HCT116 (cell line): ENCODE measurements around the gene KRTAP16-1. TPM values are rescaled to one million over a fixed set of nuclear protein-coding genes. Genes with fewer than 3 reads are reported as not detected.

Experiments used
- ATAC-seq: fragments of 200-7000 bp; cut with Tn5 transposase; 2 replicates; pipeline ENCODE4 v1.9.1; 2020; ENCODE audit warnings: mild to moderate bottlenecking, moderate library complexity
- BruUV-seq: library from RNA; stranded (reverse); fragments of 400-500 nt; replicated peaks from 2 replicates; lab custom pipeline; 2021; lab: Mats Ljungman, UMichigan
- CTCF ChIA-PET: fragments of 300-600 bp; sonication (Branson Sonifier 250); formaldehyde crosslinking; loops from one replicate; lab custom pipeline; 2021; ENCODE audit warnings: antibody characterized with exemption; lab: Charles Lee
- POLR2A ChIA-PET: fragments of 300-600, 350-600 bp; sonication (Branson Sonifier 250); formaldehyde crosslinking; loops from one replicate; lab custom pipeline; 2021; ENCODE audit warnings: antibody characterized with exemption; lab: Charles Lee
- RAD21 ChIA-PET, 2 experiments: fragments of 300-600 bp; sonication (Branson Sonifier 250); formaldehyde crosslinking; loops; one replicate each; lab custom pipeline; 2023; ENCODE audit warnings: low total read pairs in 2 of 2; ENCODE audit not compliant: uncharacterized antibody in 2 of 2, unreplicated experiment in 2 of 2, low non-redundant PET in 1 of 2; lab: Charles Lee
- DNase-seq: peaks from one replicate; pipeline ENCODE4 v3.0.0-alpha.2; 2010; ENCODE audit warnings: low read depth, low spot score
- H2AFZ ChIP-seq: fragments of 200-600 bp; shearing (Covaris generic), sonication (generic); 2 replicates; pipeline ENCODE4 v1.6.1; 2017; ENCODE audit warnings: low read depth, mixed run types, mixed read lengths, antibody characterized with exemption, low read length; ENCODE audit not compliant: poor library complexity, severe bottlenecking
- H3K27ac ChIP-seq: 2 replicates; pipeline ENCODE4 v1.5.1; 2012; ENCODE audit warnings: low read depth, low read length
- H3K27me3 ChIP-seq: fragments of 200-600 bp; sonication (generic); 2 replicates; pipeline ENCODE4 v1.6.1; 2016; ENCODE audit warnings: mixed run types, low read length, mixed read lengths; ENCODE audit not compliant: insufficient read depth
- H3K36me3 ChIP-seq, 2 experiments: fragments of 200-500 bp in 1 of 2; fragments of 200-600 bp in 1 of 2; sonication (Bioruptor generic) in 1 of 2; sonication (generic) in 1 of 2; 2 replicates each; pipeline versions ENCODE4 v1.5.1 to v1.6.1; 2014 to 2016; ENCODE audit warnings: low read length in 2 of 2, inconsistent platforms in 1 of 2, mixed read lengths in 1 of 2, mixed run types in 1 of 2; ENCODE audit not compliant: insufficient read depth in 2 of 2, control insufficient read depth in 1 of 2
- H3K4me1 ChIP-seq, 2 experiments: fragments of 200-600 bp in 1 of 2; sonication (generic) in 1 of 2; 2 replicates each; pipeline versions ENCODE4 v1.5.1 to v1.6.1; 2012 to 2017; ENCODE audit warnings: low read length in 2 of 2, inconsistent platforms in 1 of 2, mild to moderate bottlenecking in 1 of 2, mixed read lengths in 1 of 2, mixed run types in 1 of 2, moderate library complexity in 1 of 2; ENCODE audit not compliant: insufficient read depth in 2 of 2, control insufficient read depth in 1 of 2
- H3K4me2 ChIP-seq: fragments of 200-600 bp; sonication (generic); 2 replicates; pipeline ENCODE4 v1.6.1; 2017; ENCODE audit warnings: mixed run types, low read length, mixed read lengths
- H3K4me3 ChIP-seq, 2 experiments: fragments of 200-600 bp in 1 of 2; sonication (generic) in 1 of 2; replicated peaks in 1 of 2; 2 replicates each; pipeline ENCODE4 v1.5.1; 2011 to 2016; ENCODE audit warnings: low read length in 2 of 2, control low read depth in 1 of 2, low read depth in 1 of 2, mild to moderate bottlenecking in 1 of 2, mixed read lengths in 1 of 2, mixed run types in 1 of 2
- H3K79me2 ChIP-seq: fragments of 200-600 bp; sonication (generic); 2 replicates; pipeline ENCODE4 v1.6.1; 2017; ENCODE audit warnings: mild to moderate bottlenecking, mixed run types, low read length, moderate library complexity, mixed read lengths; ENCODE audit not compliant: insufficient read depth
- H3K9ac ChIP-seq: fragments of 200-600 bp; sonication (generic); 2 replicates; pipeline ENCODE4 v1.6.1; 2016; ENCODE audit warnings: low read length, mixed read lengths
- H3K9me2 ChIP-seq: fragments of 200-600 bp; sonication (generic), shearing (Covaris generic); 2 replicates; pipeline ENCODE4 v1.6.1; 2017; ENCODE audit warnings: mixed run types, mild to moderate bottlenecking, moderate library complexity; ENCODE audit not compliant: insufficient read depth
- H3K9me3 ChIP-seq, 2 experiments: fragments of 200-500 bp in 1 of 2; fragments of 200-600 bp in 1 of 2; sonication (Bioruptor generic) in 1 of 2; sonication (generic) in 1 of 2; 2 replicates each; pipeline ENCODE4 v1.6.1; 2014 to 2017; ENCODE audit warnings: low read length in 2 of 2, mixed read lengths in 2 of 2, inconsistent platforms in 1 of 2, low read depth in 1 of 2, mild to moderate bottlenecking in 1 of 2, mixed run types in 1 of 2, moderate library complexity in 1 of 2; ENCODE audit not compliant: control insufficient read depth in 1 of 2, insufficient read depth in 1 of 2
- H4K20me1 ChIP-seq: fragments of 200-600 bp; sonication (generic), shearing (Covaris generic); 2 replicates; pipeline ENCODE4 v1.6.1; 2017; ENCODE audit warnings: mixed run types, mild to moderate bottlenecking, moderate library complexity; ENCODE audit not compliant: insufficient read depth
- ATF3 ChIP-seq: IDR thresholded peaks from 2 replicates; pipeline ENCODE4 v1.6.1; 2012
- CBX3 ChIP-seq: IDR thresholded peaks from 2 replicates; pipeline ENCODE4 v1.6.1; 2012; ENCODE audit warnings: low read depth
- CTCF ChIP-seq, 3 experiments: fragments of 200-600 bp in 1 of 3; sonication (generic) in 1 of 3; IDR thresholded peaks in 2 of 3; conservative IDR thresholded peaks in 1 of 3; 2 replicates each; pipeline ENCODE4 v1.5.1; 2012 to 2017; ENCODE audit warnings: low read depth in 2 of 3, low read length in 2 of 3, antibody characterized with exemption in 1 of 3, borderline replicate concordance in 1 of 3, control low read depth in 1 of 3, mild to moderate bottlenecking in 1 of 3, mixed read lengths in 1 of 3, mixed run types in 1 of 3, moderate library complexity in 1 of 3; ENCODE audit not compliant: insufficient read depth in 1 of 3
- EZH2 ChIP-seq: fragments of 200-600 bp; sonication (generic); IDR thresholded peaks from 2 replicates; pipeline ENCODE4 v1.6.1; 2017; ENCODE audit warnings: antibody characterized with exemption, mixed run types
- MAX ChIP-seq: IDR thresholded peaks from 2 replicates; pipeline ENCODE4 v1.6.1; 2012
- POLR2A ChIP-seq: IDR thresholded peaks from 2 replicates; pipeline ENCODE4 v1.7.0; 2011; ENCODE audit warnings: borderline replicate concordance; ENCODE audit not compliant: insufficient read depth, insufficient read length; ENCODE audit errors: extremely low read depth
- RAD21 ChIP-seq: IDR thresholded peaks from 2 replicates; pipeline ENCODE4 v1.6.1; 2012; ENCODE audit warnings: low read depth, mild to moderate bottlenecking
- ZBTB33 ChIP-seq: IDR thresholded peaks from 2 replicates; pipeline ENCODE4 v1.6.1; 2011; ENCODE audit warnings: mild to moderate bottlenecking, low read length, moderate library complexity; ENCODE audit not compliant: insufficient replicate concordance; ENCODE audit errors: extremely low read depth
- ZFX ChIP-seq: fragments of 450-650 bp; IDR thresholded peaks from 2 replicates; pipeline ENCODE4 v1.6.1; 2017
- intact Hi-C: fragments of 100-400 bp; cut with micrococcal nuclease; formaldehyde crosslinking; loops from 2 replicates; pipeline ENCODE4 v1.10.0; 2022
- total RNA-seq: library from RNA; stranded (reverse); gene quantifications from one replicate; pipeline ENCODE4 v1.2.1, GENCODE V29; 2021; ENCODE audit not compliant: unreplicated experiment

The KRTAP16-1 gene
- total RNA-seq, 1 experiment from 2014 or later, result not detected

GRCh38 chr17:41318231-41318630 lies 9.1 kb upstream of the KRTAP16-1 start:
- Histone ChIP-seq H3K9me2 (no peaks in the 10 kb centered on the region), H3K27me3 (no peaks in the 10 kb centered on the region), H4K20me1 (no peaks in the 10 kb centered on the region), H3K4me1 (peaks cover 2 to 6% of the 10 kb centered on the region in 2 experiments; a peak in 2 of 4 replicates), H3K27ac (no peak overlapping the region), H3K9me3 (peaks cover 4 to 17% of the 10 kb centered on the region in 2 experiments; a peak in 1 of 4 replicates), H2AFZ (no peak overlapping the region), H3K79me2 (no peaks in the 10 kb centered on the region), H3K4me2 (no peak overlapping the region), H3K9ac (no peak overlapping the region), H3K36me3 (peaks cover 0 to 7% of the 10 kb centered on the region in 2 experiments; a peak in 1 of 4 replicates), H3K4me3 (no peak overlapping the region)
- ChIA-PET RAD21 (no interaction called here), POLR2A (no interaction called here), CTCF (no interaction called here)
- no TSS peak for BruUV-seq
- DNase-seq (no peak), ATAC-seq (no peak)
- TF ChIP-seq EZH2, result no peak
- no peak for TF ChIP-seq ATF3
- TF ChIP-seq ZBTB33, result no peak
- no peak for TF ChIP-seq POLR2A
- TF ChIP-seq MAX, result no peak
- intact Hi-C loops, result no loop called here

GRCh38 chr17:41315814-41316445 lies 6.8 kb upstream of the KRTAP16-1 start:
- H3K27ac ChIP-seq, result no peak overlapping the region
- H3K9ac ChIP-seq, result no peak overlapping the region
- no peak for TF ChIP-seq RAD21
- no peak for TF ChIP-seq CBX3
- no peak for TF ChIP-seq CTCF (IDR thresholded peaks at IDR 0.05 in 2 of 3, conservative IDR thresholded peaks at IDR 0.05 in 1 of 3; ENCODE audit: borderline replicate concordance in 1 of 3, insufficient read depth in 1 of 3, low read depth in 2 of 3, low read length in 2 of 3)
- TF ChIP-seq MAX, result no peak
- TF ChIP-seq ZFX, result no peak
- no peak for TF ChIP-seq EZH2
- no peaks in the 10 kb centered on the region for H4K20me1 ChIP-seq
- intact Hi-C loops, result no loop called here
- no peaks in the 10 kb centered on the region for H3K4me1 ChIP-seq
- no peaks in the 10 kb centered on the region for H3K27me3 ChIP-seq
- no peaks in the 10 kb centered on the region for H3K9me2 ChIP-seq
- no peaks in the 10 kb centered on the region for H3K79me2 ChIP-seq
- POLR2A ChIA-PET, result no interaction called here
- no peak overlapping the region for H3K4me3 ChIP-seq
- H3K36me3 ChIP-seq, result peaks cover 0 to 4% of the 10 kb centered on the region in 2 experiments; a peak in 1 of 4 replicates
- no peak for DNase-seq
- peaks cover 4 to 17% of the 10 kb centered on the region in 2 experiments; a peak in 1 of 4 replicates for H3K9me3 ChIP-seq
- no peak overlapping the region for H3K4me2 ChIP-seq
- RAD21 ChIA-PET, result no interaction called here
- no peak for ATAC-seq
- no TSS peak for BruUV-seq
- no peak overlapping the region for H2AFZ ChIP-seq
- CTCF ChIA-PET, result no interaction called here
